ENCODE results near the gene CUTA.

The CUTA gene

GRCh38 chr6:33413241-33414120, 4.4 kb downstream of the CUTA start:
- TF ChIP-seq CTCF (IDR thresholded peaks at IDR 0.05; ENCODE audit: low read depth, low read length): no peak
- no peak for DNase-seq (ENCODE audit: extremely low read depth, low read depth)

- DNase-seq (ENCODE audit: extremely low read depth, low read depth): no peak
- TF ChIP-seq CTCF (IDR thresholded peaks at IDR 0.05; ENCODE audit: low read depth, low read length): no peak
Observed at GRCh38 chr6:33412140-33413009, 5.5 kb downstream of the CUTA start.

GRCh38 chr6:33411632-33412005, 6.3 kb downstream of the CUTA start:
- TF ChIP-seq CTCF (IDR thresholded peaks at IDR 0.05; ENCODE audit: low read depth, low read length): no peak
- DNase-seq (ENCODE audit: extremely low read depth, low read depth): no peak

- peak; percentile 72 for DNase-seq (ENCODE audit: extremely low read depth, low read depth)
- TF ChIP-seq CTCF (IDR thresholded peaks at IDR 0.05; ENCODE audit: low read depth, low read length): no peak; the same call in 1 of the 2 replicates
Observed at GRCh38 chr6:33410711-33411631, 6.9 kb downstream of the CUTA start, which contains the start of gene PHF1. Gene PHF1 (plus strand): TSS chr6:33411014. CDS start chr6:33412264, 1,250 bp downstream.

GRCh38 chr6:33410050-33410710, 7.7 kb downstream of the CUTA start:
- no peak for TF ChIP-seq CTCF (IDR thresholded peaks at IDR 0.05; ENCODE audit: low read depth, low read length)
- DNase-seq (ENCODE audit: extremely low read depth, low read depth): peak; percentile 96

- TF ChIP-seq CTCF (IDR thresholded peaks at IDR 0.05; ENCODE audit: low read depth, low read length): peak; percentile 24
- no peak for DNase-seq (ENCODE audit: extremely low read depth, low read depth)
Observed at GRCh38 chr6:33407132-33407718, 10.7 kb downstream of the CUTA start.

Data from AG09319 (cell line).